ENCODE results near the gene NPAS3.

DNA sequence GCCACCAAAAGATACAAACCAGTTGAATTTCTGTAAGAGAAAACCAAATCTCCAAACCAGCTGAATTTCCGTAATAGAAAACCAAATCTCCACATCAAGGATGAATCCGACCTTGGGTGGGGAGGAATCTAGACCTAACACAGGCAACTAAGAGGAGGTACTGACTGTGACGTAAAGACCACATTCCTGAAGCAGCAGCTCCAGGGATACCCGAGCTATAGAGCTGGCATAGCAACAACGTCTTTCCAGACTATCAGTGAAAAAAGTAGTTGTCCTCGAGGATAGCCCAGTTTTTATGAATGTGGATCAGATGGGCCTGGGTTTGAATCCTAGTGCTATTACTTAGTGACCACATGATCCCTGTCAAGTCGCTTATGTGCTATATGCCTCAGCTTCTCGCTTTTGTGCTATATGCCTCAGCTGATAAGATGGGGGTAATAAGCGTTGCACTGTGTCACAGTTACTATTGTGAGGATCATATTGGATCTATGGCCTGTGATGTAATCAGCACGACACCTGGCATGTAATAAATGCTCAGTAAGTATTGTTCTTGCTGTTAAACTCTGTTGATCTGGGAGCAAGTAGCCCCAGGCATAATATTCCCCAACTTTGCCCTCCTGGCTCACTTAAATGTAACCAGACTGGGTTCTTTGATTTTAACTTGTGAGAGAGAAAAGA, 898.4 kb downstream of the NPAS3 start:
- TF ChIP-seq, protein P1, sequence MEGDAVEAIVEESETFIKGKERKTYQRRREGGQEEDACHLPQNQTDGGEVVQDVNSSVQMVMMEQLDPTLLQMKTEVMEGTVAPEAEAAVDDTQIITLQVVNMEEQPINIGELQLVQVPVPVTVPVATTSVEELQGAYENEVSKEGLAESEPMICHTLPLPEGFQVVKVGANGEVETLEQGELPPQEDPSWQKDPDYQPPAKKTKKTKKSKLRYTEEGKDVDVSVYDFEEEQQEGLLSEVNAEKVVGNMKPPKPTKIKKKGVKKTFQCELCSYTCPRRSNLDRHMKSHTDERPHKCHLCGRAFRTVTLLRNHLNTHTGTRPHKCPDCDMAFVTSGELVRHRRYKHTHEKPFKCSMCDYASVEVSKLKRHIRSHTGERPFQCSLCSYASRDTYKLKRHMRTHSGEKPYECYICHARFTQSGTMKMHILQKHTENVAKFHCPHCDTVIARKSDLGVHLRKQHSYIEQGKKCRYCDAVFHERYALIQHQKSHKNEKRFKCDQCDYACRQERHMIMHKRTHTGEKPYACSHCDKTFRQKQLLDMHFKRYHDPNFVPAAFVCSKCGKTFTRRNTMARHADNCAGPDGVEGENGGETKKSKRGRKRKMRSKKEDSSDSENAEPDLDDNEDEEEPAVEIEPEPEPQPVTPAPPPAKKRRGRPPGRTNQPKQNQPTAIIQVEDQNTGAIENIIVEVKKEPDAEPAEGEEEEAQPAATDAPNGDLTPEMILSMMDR (IDR thresholded peaks at IDR 0.05; ENCODE audit: low read depth, low read length): no peak
- TF ChIP-seq EZH2phosphoT487 (IDR thresholded peaks at IDR 0.05; ENCODE audit: low read depth): no peak

Data from OCI-LY3 (cell line).